ENCODE data around the gene USP17L20. TPM values are rescaled to one million over a fixed set of nuclear protein-coding genes. Genes with fewer than 3 reads are reported as not detected.
"Not testable (repeated sequence)": the region's sequence is repeated elsewhere in the genome, so short reads cannot be mapped to it uniquely, and the experiment has no call there.

Gene USP17L20
- total RNA-seq (not detected), polyA plus RNA-seq (not detected)
- long read RNA-seq, donor 1 = 0 reads
- long read RNA-seq, donor 2 = 0 reads
- long read RNA-seq, donor 3 = 0 reads

- ATAC-seq; H3K9me3 ChIP-seq; DNase-seq; intact Hi-C loops (cut with DNase I); H3K4me1 ChIP-seq; H3K36me3 ChIP-seq; H3K27me3 ChIP-seq; H3K27ac ChIP-seq; H3K4me3 ChIP-seq: not testable (repeated sequence)
- no CpG with 5 or more reads among the region's 15 CpGs for WGBS, 2 donors
Measured at GRCh38 chr4:9257824-9258223, at the start of gene USP17L20. Gene USP17L20, plus strand, starts transcription at chr4:9258124. Its CDS starts 0 bp downstream, at chr4:9258124.

- H3K4me3 ChIP-seq; ATAC-seq; H3K36me3 ChIP-seq; intact Hi-C loops (cut with DNase I); H3K4me1 ChIP-seq; H3K9me3 ChIP-seq; H3K27me3 ChIP-seq; H3K27ac ChIP-seq; DNase-seq: not testable (repeated sequence)
- WGBS, 2 donors = 89% methylated on average over 13 of the region's 13 CpGs; no CpG with 5 or more reads in 1 of the 2 donors
Measured at GRCh38 chr4:9210357-9210756, 47.6 kb upstream of the USP17L20 start, which contains the start of gene USP17L10. Gene USP17L10, plus strand, starts transcription at chr4:9210657. Its CDS starts 0 bp downstream, at chr4:9210657.

- H3K9me3 ChIP-seq; H3K36me3 ChIP-seq; H3K27ac ChIP-seq; H3K27me3 ChIP-seq; H3K4me1 ChIP-seq; H3K4me3 ChIP-seq; ATAC-seq; intact Hi-C loops (cut with DNase I): not testable (repeated sequence)
- WGBS, 2 donors = 76 to 77% methylated on average over 8 to 11 of the region's 14 CpGs
- peak in 1 of 2 donors; percentile 2 for DNase-seq
Measured at GRCh38 chr4:9214701-9215100, 43.2 kb upstream of the USP17L20 start.

- intact Hi-C loops (cut with DNase I); H3K36me3 ChIP-seq; H3K4me1 ChIP-seq; H3K27ac ChIP-seq; H3K27me3 ChIP-seq; H3K9me3 ChIP-seq; ATAC-seq; H3K4me3 ChIP-seq; DNase-seq: not testable (repeated sequence)
- WGBS, 2 donors = 93% methylated on average over 8 of the region's 14 CpGs; no CpG with 5 or more reads in 1 of the 2 donors
Measured at GRCh38 chr4:9215105-9215504, 42.8 kb upstream of the USP17L20 start, which contains the start of gene USP17L11. Gene USP17L11, plus strand, starts transcription at chr4:9215405. Its CDS starts 0 bp downstream, at chr4:9215405.

GRCh38 chr4:9219852-9220251 is 38.1 kb upstream of the USP17L20 start, which contains the start of gene USP17L12:
Gene USP17L12, plus strand, starts transcription at chr4:9220152. Its CDS starts 0 bp downstream, at chr4:9220152.
- H3K27ac ChIP-seq; intact Hi-C loops (cut with DNase I); ATAC-seq; H3K4me1 ChIP-seq; DNase-seq; H3K4me3 ChIP-seq; H3K9me3 ChIP-seq; H3K27me3 ChIP-seq; H3K36me3 ChIP-seq: not testable (repeated sequence)
- no CpG with 5 or more reads among the region's 13 CpGs for WGBS, 2 donors

GRCh38 chr4:9224596-9224995 is 33.3 kb upstream of the USP17L20 start, which contains the start of gene USP17L13:
Gene USP17L13, plus strand, starts transcription at chr4:9224896. Its CDS starts 0 bp downstream, at chr4:9224896.
- H3K4me1 ChIP-seq; intact Hi-C loops (cut with DNase I); H3K36me3 ChIP-seq; ATAC-seq; H3K27me3 ChIP-seq; DNase-seq; H3K4me3 ChIP-seq; H3K27ac ChIP-seq; H3K9me3 ChIP-seq: not testable (repeated sequence)
- no CpG with 5 or more reads among the region's 14 CpGs for WGBS, 2 donors

GRCh38 chr4:9230249-9230648 is 27.7 kb upstream of the USP17L20 start:
- peak in 1 of 2 donors; percentile 2 for DNase-seq
- ATAC-seq; H3K4me1 ChIP-seq; H3K4me3 ChIP-seq; H3K36me3 ChIP-seq; intact Hi-C loops (cut with DNase I); H3K9me3 ChIP-seq; H3K27me3 ChIP-seq; H3K27ac ChIP-seq: not testable (repeated sequence)
- WGBS, 2 donors = 85 to 89% methylated on average over 5 of the region's 8 CpGs

GRCh38 chr4:9234085-9234484 is 23.8 kb upstream of the USP17L20 start, which contains the start of gene USP17L15:
Gene USP17L15, plus strand, starts transcription at chr4:9234385. Its CDS starts 0 bp downstream, at chr4:9234385.
- H3K9me3 ChIP-seq; H3K27ac ChIP-seq; H3K4me3 ChIP-seq; ATAC-seq; H3K4me1 ChIP-seq; H3K27me3 ChIP-seq; H3K36me3 ChIP-seq; intact Hi-C loops (cut with DNase I); DNase-seq: not testable (repeated sequence)
- no CpG with 5 or more reads among the region's 15 CpGs for WGBS, 2 donors

GRCh38 chr4:9238461-9238860 is 19.5 kb upstream of the USP17L20 start:
- H3K27ac ChIP-seq; H3K27me3 ChIP-seq; H3K9me3 ChIP-seq; intact Hi-C loops (cut with DNase I); H3K4me1 ChIP-seq; H3K4me3 ChIP-seq; H3K36me3 ChIP-seq; ATAC-seq: not testable (repeated sequence)
- 83 to 84% methylated on average over 11 of the region's 12 CpGs for WGBS, 2 donors
- DNase-seq = peak in 1 of 2 donors; percentile 4

- ATAC-seq; intact Hi-C loops (cut with DNase I): not testable (repeated sequence)
- WGBS, 2 donors = 91 to 93% methylated on average over 5 of the region's 14 CpGs
Measured at GRCh38 chr4:9243579-9243978, 14.3 kb upstream of the USP17L20 start, which contains the start of gene USP17L17. Gene USP17L17, plus strand, starts transcription at chr4:9243879. Its CDS starts 0 bp downstream, at chr4:9243879.

GRCh38 chr4:9247953-9248680 is 9.8 kb upstream of the USP17L20 start, which contains the start of gene USP17L18:
Gene USP17L18, plus strand, starts transcription at chr4:9248630. Its CDS starts 0 bp downstream, at chr4:9248630.
- H3K27ac ChIP-seq; H3K27me3 ChIP-seq; ATAC-seq; H3K36me3 ChIP-seq; H3K4me1 ChIP-seq; H3K9me3 ChIP-seq; intact Hi-C loops (cut with DNase I); H3K4me3 ChIP-seq: not testable (repeated sequence)
- peak in 1 of 2 donors; percentile 4 for DNase-seq
- WGBS, 2 donors = 81 to 89% methylated on average over 14 to 19 of the region's 26 CpGs

More at GRCh38 chr4:9243579-9243978, 14.3 kb upstream of the USP17L20 start, which contains the start of gene USP17L17:
- H3K4me1 ChIP-seq, DNase-seq, H3K4me3 ChIP-seq, H3K27ac ChIP-seq, H3K36me3 ChIP-seq, H3K9me3 ChIP-seq, H3K27me3 ChIP-seq: not testable (repeated sequence)
